Esophagus squamous epithelium (tissue), 4 donors: Measurements from ENCODE around the gene ZNF749.

Experiments used
- POLR2A ChIP-seq, 4 donors: fragments of 450-650 bp; IDR thresholded peaks; one replicate each; pipeline ENCODE4 v1.6.1; 2017; ENCODE audit warnings: antibody characterized with exemption in 4 of 4, mild to moderate bottlenecking in 4 of 4, moderate library complexity in 3 of 4
- TF ChIP-seq, protein P1 (sequence below), 6 experiments: fragments of 450-650 bp in 4 of 6; fragments of 200-600 bp in 2 of 6; sonication (generic) in 2 of 6; IDR thresholded peaks; one replicate each; pipeline ENCODE4 v1.5.1; 2016 to 2019; ENCODE audit warnings: antibody characterized with exemption in 6 of 6, mild to moderate bottlenecking in 4 of 6, moderate library complexity in 4 of 6

DNA sequence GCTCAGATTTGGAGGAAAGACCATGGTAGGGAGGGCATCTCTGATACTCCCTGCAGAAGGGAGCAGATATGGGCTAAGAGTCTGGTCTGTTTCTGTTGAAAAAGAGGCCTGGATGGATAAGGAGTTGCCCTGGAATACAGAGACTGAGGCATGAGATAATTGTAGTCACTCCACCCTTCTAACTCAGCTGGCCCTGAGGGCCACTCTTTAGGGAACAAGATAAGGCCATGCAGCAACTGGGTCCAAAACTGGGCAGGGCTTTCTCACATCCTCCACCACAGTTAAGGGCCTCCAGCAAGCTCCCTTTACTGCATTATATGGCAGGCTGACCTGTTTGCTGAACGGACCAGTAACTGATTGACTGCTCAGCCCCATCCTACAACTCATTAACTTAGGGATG, 1.3 kb downstream of the ZNF749 start:
- TF ChIP-seq, protein P1, sequence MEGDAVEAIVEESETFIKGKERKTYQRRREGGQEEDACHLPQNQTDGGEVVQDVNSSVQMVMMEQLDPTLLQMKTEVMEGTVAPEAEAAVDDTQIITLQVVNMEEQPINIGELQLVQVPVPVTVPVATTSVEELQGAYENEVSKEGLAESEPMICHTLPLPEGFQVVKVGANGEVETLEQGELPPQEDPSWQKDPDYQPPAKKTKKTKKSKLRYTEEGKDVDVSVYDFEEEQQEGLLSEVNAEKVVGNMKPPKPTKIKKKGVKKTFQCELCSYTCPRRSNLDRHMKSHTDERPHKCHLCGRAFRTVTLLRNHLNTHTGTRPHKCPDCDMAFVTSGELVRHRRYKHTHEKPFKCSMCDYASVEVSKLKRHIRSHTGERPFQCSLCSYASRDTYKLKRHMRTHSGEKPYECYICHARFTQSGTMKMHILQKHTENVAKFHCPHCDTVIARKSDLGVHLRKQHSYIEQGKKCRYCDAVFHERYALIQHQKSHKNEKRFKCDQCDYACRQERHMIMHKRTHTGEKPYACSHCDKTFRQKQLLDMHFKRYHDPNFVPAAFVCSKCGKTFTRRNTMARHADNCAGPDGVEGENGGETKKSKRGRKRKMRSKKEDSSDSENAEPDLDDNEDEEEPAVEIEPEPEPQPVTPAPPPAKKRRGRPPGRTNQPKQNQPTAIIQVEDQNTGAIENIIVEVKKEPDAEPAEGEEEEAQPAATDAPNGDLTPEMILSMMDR (IDR thresholded peaks at IDR 0.05), result no peak
- TF ChIP-seq POLR2A (IDR thresholded peaks at IDR 0.05), result no peak
